Mesenchymal stem cell (in vitro differentiated cells and primary cell): ENCODE data around the gene LRRN2.

ENCODE experiments used
- DNase-seq: peaks from one replicate; pipeline ENCODE4 v3.0.0-alpha.2; 2013
- H2AFZ ChIP-seq: one replicate; pipeline ENCODE4 v1.6.1; 2013; ENCODE audit warnings: low read depth, mild to moderate bottlenecking, control low read depth, inconsistent platforms, low read length, moderate library complexity
- H2AK5ac ChIP-seq: 2 replicates; pipeline ENCODE4 v1.6.1; 2013; ENCODE audit warnings: low read length, moderate library complexity, mild to moderate bottlenecking, inconsistent platforms; ENCODE audit not compliant: severe bottlenecking
- H2BK120ac ChIP-seq: one replicate; pipeline ENCODE4 v1.6.1; 2013; ENCODE audit warnings: low read depth, mild to moderate bottlenecking, inconsistent platforms, low read length, moderate library complexity
- H2BK12ac ChIP-seq, 2 experiments: one replicate each; pipeline ENCODE4 v1.6.1; 2013; ENCODE audit warnings: inconsistent platforms in 2 of 2, low read length in 2 of 2, mild to moderate bottlenecking in 2 of 2, moderate library complexity in 2 of 2, control low read depth in 1 of 2
- H2BK15ac ChIP-seq: one replicate; pipeline ENCODE4 v1.6.1; 2013; ENCODE audit warnings: mild to moderate bottlenecking, low read depth, inconsistent platforms; ENCODE audit not compliant: poor library complexity, severe bottlenecking
- H2BK5ac ChIP-seq: 2 replicates; pipeline ENCODE4 v1.6.1; 2013; ENCODE audit warnings: low read depth, mild to moderate bottlenecking, low read length, control low read depth, inconsistent platforms; ENCODE audit not compliant: poor library complexity, severe bottlenecking
- H3K14ac ChIP-seq, 2 experiments: one replicate each; pipeline ENCODE4 v1.6.1; 2013; ENCODE audit warnings: inconsistent platforms in 2 of 2, low read length in 2 of 2, control low read depth in 1 of 2, mild to moderate bottlenecking in 1 of 2, moderate library complexity in 1 of 2
- H3K18ac ChIP-seq, 2 experiments: one replicate each; pipeline ENCODE4 v1.6.1; 2013; ENCODE audit warnings: inconsistent platforms in 2 of 2, low read length in 2 of 2, control low read depth in 1 of 2, low read depth in 1 of 2, mild to moderate bottlenecking in 1 of 2
- H3K23ac ChIP-seq, 2 experiments: one replicate each; pipeline ENCODE4 v1.6.1; 2013; ENCODE audit warnings: inconsistent platforms in 2 of 2, low read length in 2 of 2, mild to moderate bottlenecking in 2 of 2, moderate library complexity in 2 of 2, control low read depth in 1 of 2
- H3K27ac ChIP-seq: 2 replicates; pipeline ENCODE4 v1.5.1; 2013; ENCODE audit warnings: mild to moderate bottlenecking, moderate library complexity, low read length, control low read depth, inconsistent platforms; ENCODE audit not compliant: poor library complexity, severe bottlenecking
- H3K27me3 ChIP-seq, 2 experiments: 2 replicates each; pipeline versions ENCODE4 v1.6.1 to v1.7.0; 2013; ENCODE audit warnings: low read length in 2 of 2, mild to moderate bottlenecking in 2 of 2, moderate library complexity in 2 of 2, control low read depth in 1 of 2, inconsistent platforms in 1 of 2; ENCODE audit not compliant: control insufficient read depth in 1 of 2, insufficient read depth in 1 of 2
- H3K36me3 ChIP-seq, 2 experiments: 2 replicates each; pipeline versions ENCODE4 v1.6.1 to v1.7.0; 2013; ENCODE audit warnings: low read length in 2 of 2, control low read depth in 1 of 2, inconsistent platforms in 1 of 2, low read depth in 1 of 2, mild to moderate bottlenecking in 1 of 2; ENCODE audit not compliant: insufficient read depth in 2 of 2, control insufficient read depth in 1 of 2
- H3K4ac ChIP-seq, 2 experiments: one replicate each; pipeline ENCODE4 v1.6.1; 2013; ENCODE audit warnings: inconsistent platforms in 2 of 2, low read length in 2 of 2, mild to moderate bottlenecking in 2 of 2, moderate library complexity in 2 of 2, control low read depth in 1 of 2, low read depth in 1 of 2
- H3K4me1 ChIP-seq: 2 replicates; pipeline ENCODE4 v1.6.1; 2013; ENCODE audit warnings: low read depth, low read length, control low read depth; ENCODE audit not compliant: control insufficient read depth, insufficient read depth
- H3K4me2 ChIP-seq: 2 replicates; pipeline ENCODE4 v1.6.1; 2013; ENCODE audit warnings: low read length, mild to moderate bottlenecking, inconsistent platforms; ENCODE audit not compliant: poor library complexity, severe bottlenecking
- H3K4me3 ChIP-seq, 2 experiments: 2 replicates each; pipeline versions ENCODE4 v1.5.1 to v1.7.0; 2013; ENCODE audit warnings: low read length in 2 of 2, mild to moderate bottlenecking in 2 of 2, control low read depth in 1 of 2, low read depth in 1 of 2; ENCODE audit not compliant: insufficient read depth in 1 of 2
- H3K79me1 ChIP-seq: replicated peaks from 2 replicates; pipeline ENCODE4 v1.6.1; 2013; ENCODE audit warnings: mild to moderate bottlenecking, control low read depth, low read length, inconsistent platforms; ENCODE audit not compliant: poor library complexity, severe bottlenecking
- H3K9ac ChIP-seq: 2 replicates; pipeline ENCODE4 v1.7.0; 2013; ENCODE audit warnings: mild to moderate bottlenecking, low read length, moderate library complexity
- H3K9me3 ChIP-seq: 2 replicates; pipeline ENCODE4 v1.7.0; 2013; ENCODE audit warnings: mild to moderate bottlenecking, low read length; ENCODE audit not compliant: control insufficient read depth
- H4K8ac ChIP-seq: one replicate; pipeline ENCODE4 v1.6.1; 2013; ENCODE audit warnings: inconsistent platforms, mild to moderate bottlenecking, low read length, moderate library complexity
- H4K91ac ChIP-seq: one replicate; pipeline ENCODE4 v1.6.1; 2013; ENCODE audit warnings: mild to moderate bottlenecking, low read length, inconsistent platforms
- WGBS: methylation state at CpG from one replicate; pipeline ENCODE4 v1.1.7; 2013; ENCODE audit warnings: mixed read lengths; 5-methylcytosine and 5-hydroxymethylcytosine counted together

The LRRN2 gene

GRCh38 chr1:204688776-204689175 is 3.2 kb upstream of the LRRN2 start:
- WGBS = 82% methylated on average over 2 of the region's 2 CpGs
- Histone ChIP-seq H3K14ac (no peak overlapping the region), H3K4me2 (no peak overlapping the region)

GRCh38 chr1:204688007-204688406 is 2.5 kb upstream of the LRRN2 start:
- Histone ChIP-seq H4K91ac (no peak overlapping the region), H3K4ac (no peak overlapping the region), H2BK12ac (no peak overlapping the region), H2BK120ac (no peak overlapping the region), H3K79me1 (no peaks in the 10 kb centered on the region), H3K9me3 (no peaks in the 10 kb centered on the region), H3K27ac (no peak overlapping the region), H2BK5ac (no peak overlapping the region), H2BK15ac (no peak overlapping the region), H3K36me3 (no peaks in the 10 kb centered on the region), H3K9ac (no peak overlapping the region), H3K23ac (no peak overlapping the region), H3K4me1 (peaks cover 11% of the 10 kb centered on the region), H3K14ac (no peak overlapping the region), H3K27me3 (peaks cover 66 to 85% of the 10 kb centered on the region in 2 experiments), H3K4me3 (no peak overlapping the region), H3K4me2 (no peak overlapping the region), H2AK5ac (no peak overlapping the region), H4K8ac (no peak overlapping the region), H3K18ac (no peak overlapping the region), H2AFZ (no peak overlapping the region)
- 100% methylated on average over 1 of the region's 2 CpGs for WGBS
- DNase-seq = no peak

More at GRCh38 chr1:204688776-204689175, 3.2 kb upstream of the LRRN2 start:
- Histone ChIP-seq H3K79me1 (no peaks in the 10 kb centered on the region), H3K9me3 (no peaks in the 10 kb centered on the region), H2AFZ (no peak overlapping the region), H3K9ac (no peak overlapping the region), H2BK15ac (no peak overlapping the region), H4K91ac (no peak overlapping the region), H3K4me1 (peaks cover 11% of the 10 kb centered on the region), H3K4ac (no peak overlapping the region), H4K8ac (no peak overlapping the region), H3K23ac (no peak overlapping the region), H3K27me3 (peaks cover 63 to 82% of the 10 kb centered on the region in 2 experiments), H2AK5ac (no peak overlapping the region), H3K36me3 (no peaks in the 10 kb centered on the region), H3K18ac (no peak overlapping the region), H2BK120ac (no peak overlapping the region), H2BK5ac (no peak overlapping the region), H2BK12ac (no peak overlapping the region), H3K4me3 (no peak overlapping the region), H3K27ac (no peak overlapping the region)
- no peak for DNase-seq

DNA sequence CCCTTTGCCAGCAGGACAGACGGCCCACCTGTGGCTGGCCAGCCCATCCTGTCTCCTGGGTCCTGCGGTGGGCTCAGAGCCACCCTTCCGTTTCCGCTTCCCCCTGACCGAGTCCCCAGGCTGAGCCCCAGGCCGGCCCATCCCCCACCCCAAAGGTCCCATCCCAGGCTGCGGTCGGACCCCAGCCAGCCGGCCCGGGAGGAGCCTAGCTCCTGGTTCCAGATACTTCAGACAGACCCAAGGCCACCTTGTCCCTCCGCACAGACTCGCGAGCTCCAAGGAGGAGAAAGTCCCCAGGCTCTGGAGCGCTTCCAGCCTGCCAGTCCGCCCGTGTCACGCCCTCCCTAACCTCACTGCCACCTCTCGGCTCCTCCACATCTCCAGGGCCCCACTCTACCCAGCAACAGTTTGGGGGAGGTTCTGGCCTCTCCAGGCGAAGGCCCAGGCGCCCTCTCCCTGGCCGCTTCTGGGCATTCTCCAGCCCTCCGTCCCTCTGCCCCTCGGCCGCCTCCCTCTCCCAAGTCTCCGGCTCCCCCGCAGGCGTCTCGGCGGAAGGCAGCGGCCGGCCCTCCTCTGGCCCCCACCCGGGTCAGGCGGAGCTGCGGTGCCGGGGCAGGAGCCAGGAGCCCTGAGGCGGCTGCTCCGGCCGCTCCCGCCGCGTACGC is 835 bp downstream of the LRRN2 start:
- Histone ChIP-seq H2AFZ (peak overlapping the region; percentile 34), H3K18ac (peak overlapping the region in 1 of 2 experiments; percentile 49), H4K8ac (peak overlapping the region; percentile 64), H4K91ac (peak overlapping the region; percentile 52), H3K4me1 (peaks cover 11% of the 10 kb centered on the region), H3K27ac (no peak overlapping the region), H3K9ac (no peak overlapping the region), H3K4me3 (peak overlapping the region in 1 of 2 experiments; percentile 36), H3K4ac (peak overlapping the region; percentile 29 to 30), H2BK12ac (peak overlapping the region in 1 of 2 experiments; percentile 6), H2BK5ac (no peak overlapping the region), H3K36me3 (no peaks in the 10 kb centered on the region), H3K14ac (no peak overlapping the region), H3K23ac (peak overlapping the region in 1 of 2 experiments; percentile 28), H3K9me3 (no peaks in the 10 kb centered on the region), H2BK120ac (no peak overlapping the region), H2AK5ac (no peak overlapping the region), H3K79me1 (no peaks in the 10 kb centered on the region), H3K4me2 (peak overlapping the region; percentile 52), H3K27me3 (peaks cover 85 to 86% of the 10 kb centered on the region in 2 experiments), H2BK15ac (peak overlapping the region; percentile 52)
- 1% methylated on average over 34 of the region's 42 CpGs for WGBS
- peak; percentile 18 for DNase-seq

GRCh38 chr1:204684206-204684570 is 1.4 kb downstream of the LRRN2 start:
- Histone ChIP-seq H3K27me3 (peaks cover 84 to 85% of the 10 kb centered on the region in 2 experiments), H3K79me1 (no peaks in the 10 kb centered on the region), H2AK5ac (no peak overlapping the region), H3K4ac (no peak overlapping the region), H3K4me1 (peaks cover 11% of the 10 kb centered on the region), H4K91ac (no peak overlapping the region), H3K23ac (no peak overlapping the region), H4K8ac (no peak overlapping the region), H3K27ac (no peak overlapping the region), H2AFZ (no peak overlapping the region), H3K14ac (no peak overlapping the region), H3K4me3 (peak overlapping the region in 1 of 2 experiments; percentile 27), H3K9me3 (no peaks in the 10 kb centered on the region), H2BK5ac (no peak overlapping the region), H2BK120ac (no peak overlapping the region), H3K9ac (no peak overlapping the region), H2BK12ac (peak overlapping the region in 1 of 2 experiments; percentile 6), H3K18ac (no peak overlapping the region), H2BK15ac (peak overlapping the region; percentile 52), H3K36me3 (no peaks in the 10 kb centered on the region), H3K4me2 (no peak overlapping the region)
- 44% methylated on average over 14 of the region's 14 CpGs for WGBS
- DNase-seq = no peak
